ENCODE data around the gene PHF5A. TPM values are rescaled to one million over a fixed set of nuclear protein-coding genes. Genes with fewer than 3 reads are reported as not detected.

The PHF5A gene
- total RNA-seq, 2 experiments from 2014 or later: 114 to 117 TPM

DNA sequence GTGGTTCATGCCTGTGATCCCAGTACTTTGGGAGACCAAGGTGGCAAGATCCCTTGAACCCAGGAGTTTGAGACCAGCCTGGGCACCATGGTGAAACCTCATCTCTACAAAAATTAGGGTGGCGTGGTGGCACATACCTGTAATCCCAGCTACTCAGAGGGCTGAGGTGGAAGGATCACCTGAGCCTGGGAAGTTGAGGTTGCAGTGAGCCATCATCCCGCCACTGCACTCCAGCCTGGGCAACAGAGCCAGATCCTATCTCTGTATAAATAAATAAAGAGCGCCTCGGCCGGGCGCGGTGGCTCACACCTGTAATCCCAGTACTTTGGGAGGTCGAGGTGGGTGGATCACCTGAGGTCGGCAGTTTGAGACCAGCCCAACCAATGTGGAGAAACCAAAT, 49.8 kb downstream of the PHF5A start:
- DNase-seq: no peak
- H3K4me1 Mint-ChIP-seq: peaks cover 20% of the 10 kb centered on the region
- no peaks in the 10 kb centered on the region for H3K27me3 Mint-ChIP-seq
- H3K4me3 Mint-ChIP-seq: no peak overlapping the region
- H3K27ac Mint-ChIP-seq: no peak overlapping the region
- H3K9me3 Mint-ChIP-seq: no peaks in the 10 kb centered on the region
- H3K36me3 Mint-ChIP-seq: peaks cover 25% of the 10 kb centered on the region

DNA sequence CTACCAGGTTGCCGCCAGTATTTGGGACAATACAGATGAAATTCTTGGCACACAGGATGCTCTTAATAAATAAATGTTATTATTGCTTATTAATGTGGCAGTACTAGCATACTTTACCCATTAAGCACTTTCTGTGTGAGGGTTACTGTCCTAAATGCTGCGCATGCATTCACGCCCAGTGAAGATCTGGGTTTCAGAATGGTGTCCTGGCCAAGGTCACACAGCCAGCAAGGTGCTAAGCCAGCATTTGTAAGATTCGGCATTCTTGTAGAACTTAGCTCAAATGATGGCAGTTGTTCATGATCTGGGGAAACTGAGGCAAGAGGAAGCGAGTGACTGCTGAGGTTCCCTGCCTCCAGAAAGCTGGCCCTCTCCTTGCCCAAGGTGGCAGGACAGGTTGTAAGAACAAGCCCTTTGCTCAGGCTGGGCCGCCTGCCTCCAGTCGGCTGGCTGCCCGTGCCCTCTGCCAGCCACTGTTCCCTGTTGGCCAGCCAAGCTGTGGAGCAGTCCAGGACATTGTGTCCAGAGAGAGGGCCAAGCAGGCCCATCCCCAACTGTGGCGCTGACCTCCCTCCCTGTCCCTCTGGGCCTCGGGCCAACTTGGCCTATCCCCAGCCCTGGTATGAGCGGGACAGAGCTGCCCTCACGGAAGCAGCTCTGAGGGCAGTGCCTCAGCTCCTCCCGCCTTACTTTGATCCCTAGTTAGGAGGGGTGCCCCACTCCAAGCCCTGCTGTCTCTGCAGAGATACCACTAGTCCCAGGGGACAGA, 50.7 kb downstream of the PHF5A start:
- peaks cover 20% of the 10 kb centered on the region for H3K36me3 Mint-ChIP-seq
- H3K4me3 Mint-ChIP-seq: no peak overlapping the region
- no peaks in the 10 kb centered on the region for H3K27me3 Mint-ChIP-seq
- DNase-seq: no peak
- no peak overlapping the region for H3K27ac Mint-ChIP-seq
- peaks cover 20% of the 10 kb centered on the region for H3K4me1 Mint-ChIP-seq
- no peaks in the 10 kb centered on the region for H3K9me3 Mint-ChIP-seq

DNA sequence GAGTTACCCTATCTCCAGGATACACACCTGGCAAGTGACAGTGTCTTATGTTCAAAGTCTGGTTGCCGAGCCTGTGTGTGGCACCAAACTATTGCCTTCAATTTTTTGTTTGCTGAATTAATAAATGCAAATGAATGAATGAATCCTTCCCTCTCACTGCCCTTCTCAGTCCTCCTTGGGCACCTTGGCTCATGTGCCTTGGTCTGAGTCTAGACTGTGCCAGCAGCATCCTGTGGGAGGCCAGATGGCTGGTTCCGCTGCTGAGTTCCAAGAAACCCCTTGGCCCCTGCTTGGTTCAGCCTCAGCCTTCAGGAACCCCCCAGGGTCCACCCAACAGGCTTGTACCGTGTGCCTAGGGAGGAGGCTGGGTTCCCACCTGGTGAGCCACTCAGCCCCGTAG, 52.9 kb downstream of the PHF5A start:
- peak overlapping the region; percentile 78 for H3K27ac Mint-ChIP-seq
- DNase-seq: no peak

DNA sequence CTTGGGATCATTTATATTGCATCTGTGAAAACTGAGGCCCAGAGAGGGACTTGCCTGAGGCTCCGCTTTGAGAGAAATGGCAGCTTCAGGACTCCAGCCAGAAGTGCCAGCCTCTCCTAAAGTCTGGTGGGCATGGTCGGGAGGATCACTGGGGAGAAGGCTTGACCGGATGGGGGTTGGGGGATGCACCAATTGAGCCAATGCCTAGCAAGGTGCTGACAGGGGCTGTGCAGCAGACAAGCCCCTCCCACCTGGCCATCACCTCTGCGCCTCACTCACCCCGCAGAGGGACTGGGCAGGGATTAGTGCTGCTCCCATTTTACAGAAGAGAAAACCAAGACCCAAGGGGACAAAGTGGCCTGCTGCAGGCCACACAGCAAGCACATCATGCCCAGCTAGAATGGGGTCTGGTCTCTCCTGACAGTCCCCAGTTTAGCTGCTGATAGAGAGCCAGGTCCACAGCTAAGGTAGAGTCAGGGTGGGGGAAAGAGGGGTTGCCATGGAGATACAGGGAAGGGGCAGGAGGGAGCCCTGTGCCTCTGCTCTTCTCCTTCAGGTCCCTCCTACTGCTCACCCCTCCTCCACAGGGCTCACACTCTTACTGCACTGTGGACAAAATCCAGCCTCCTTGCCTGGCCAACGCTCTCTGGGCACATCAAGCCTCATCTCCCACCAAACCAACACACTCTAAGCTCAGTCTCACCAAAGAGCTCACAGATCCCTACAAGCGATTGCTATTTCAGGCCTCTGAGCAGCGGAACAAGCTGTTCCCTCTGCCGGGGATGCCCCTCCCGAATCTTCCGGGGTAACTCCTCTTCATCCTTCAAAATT, 57.3 kb downstream of the PHF5A start:
- H3K27me3 Mint-ChIP-seq: no peaks in the 10 kb centered on the region
- peaks cover 20% of the 10 kb centered on the region for H3K36me3 Mint-ChIP-seq
- DNase-seq: no peak
- H3K4me1 Mint-ChIP-seq: peaks cover 29% of the 10 kb centered on the region
- H3K9me3 Mint-ChIP-seq: no peaks in the 10 kb centered on the region
- peak overlapping the region; percentile 81 for H3K27ac Mint-ChIP-seq
- H3K4me3 Mint-ChIP-seq: peak overlapping the region; percentile 40

More for the DNA sequence above, 52.9 kb downstream of the PHF5A start:
- Mint-ChIP-seq H3K9me3 (no peaks in the 10 kb centered on the region), H3K4me1 (peaks cover 31% of the 10 kb centered on the region), H3K4me3 (peak overlapping the region; percentile 98), H3K36me3 (peaks cover 20% of the 10 kb centered on the region), H3K27me3 (no peaks in the 10 kb centered on the region)

DNA sequence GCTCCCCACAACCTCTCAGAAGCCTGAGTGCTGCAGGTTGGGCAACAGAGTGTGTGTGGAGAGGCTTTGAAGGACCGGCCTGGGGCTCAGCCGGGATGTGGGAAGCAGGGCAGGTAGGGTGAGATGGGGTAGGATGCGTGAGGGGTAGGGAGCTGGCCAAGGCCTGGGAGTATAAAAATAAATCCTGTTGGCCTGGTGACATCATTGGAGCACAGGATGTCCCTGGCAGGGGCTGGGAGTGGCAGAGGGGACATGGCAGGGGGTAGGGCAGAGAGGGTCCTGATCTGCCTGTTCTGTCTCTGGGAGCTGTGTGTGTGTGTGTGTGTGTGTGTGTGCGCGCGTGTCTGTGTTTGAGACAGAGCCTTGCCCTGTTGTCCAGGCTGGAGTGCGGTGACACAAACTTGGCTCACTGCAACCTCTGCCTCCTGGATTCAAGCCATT, 58.2 kb downstream of the PHF5A start:
- H3K9me3 Mint-ChIP-seq: no peaks in the 10 kb centered on the region
- H3K4me3 Mint-ChIP-seq: no peak overlapping the region
- H3K27ac Mint-ChIP-seq: peak overlapping the region; percentile 75
- peaks cover 28% of the 10 kb centered on the region for H3K4me1 Mint-ChIP-seq
- H3K36me3 Mint-ChIP-seq: peaks cover 13% of the 10 kb centered on the region
- H3K27me3 Mint-ChIP-seq: no peaks in the 10 kb centered on the region
- DNase-seq: no peak

Other genes starting within 250 kb of the PHF5A start
- gene CHADL, start 227.8 kb downstream of the PHF5A start, total RNA-seq: under 1 TPM; 0.22 to 0.39 TPM
- gene RANGAP1, start 182.5 kb downstream of the PHF5A start, total RNA-seq: 100 to 1,000 TPM; 176 to 177 TPM
- 10 to 100 TPM; 58.8 to 59.9 TPM for gene ZC3H7B, start 167.2 kb downstream of the PHF5A start, total RNA-seq
- gene TEF, start 86.8 kb downstream of the PHF5A start, total RNA-seq: 1 to 10 TPM; 2.6 to 2.8 TPM
- gene TOB2, start 21.9 kb downstream of the PHF5A start, total RNA-seq: 10 to 100 TPM; 33.9 to 34.8 TPM
- gene ACO2, start 425 bp upstream of the PHF5A start, total RNA-seq: 100 to 1,000 TPM; 107 to 109 TPM
- 10 to 100 TPM; 69.2 to 70.1 TPM for gene POLR3H, start 75.8 kb upstream of the PHF5A start, total RNA-seq
- not detected for gene CSDC2, start 92.3 kb upstream of the PHF5A start, total RNA-seq
- gene PMM1, start 121.1 kb upstream of the PHF5A start, total RNA-seq: 10 to 100 TPM; 24.3 to 26.9 TPM
- 10 to 100 TPM; 67.0 to 78.8 TPM for gene DESI1, start 152.4 kb upstream of the PHF5A start, total RNA-seq
- 100 to 1,000 TPM; 498 to 502 TPM for gene XRCC6, start 152.6 kb upstream of the PHF5A start, total RNA-seq
- gene SNU13, start 220.2 kb upstream of the PHF5A start, total RNA-seq: 100 to 1,000 TPM; 339 to 357 TPM
- 10 to 100 TPM; 23.4 to 28.8 TPM for gene MEI1, start 230.8 kb upstream of the PHF5A start, total RNA-seq

Data from activated naive CD8-positive, alpha-beta T cell treated with anti-CD3 and anti-CD28 coated beads for 36 hours (primary cell).